NCI-H1092 treated with DMSO at 0.1 percent for 48 hours (cell line): Measurements from ENCODE around the gene DPM3.
"Not testable (repeated sequence)": the region's sequence is repeated elsewhere in the genome, so short reads cannot be mapped to it uniquely, and the experiment has no call there.

Source experiments
- DNase-seq: peaks from one replicate; lab custom pipeline; 2025; lab: John Stamatoyannopoulos, UW

The DPM3 gene

GRCh38 chr1:155139895-155140629 lies at the start of gene DPM3:
Gene DPM3 (minus strand): TSS chr1:155140531. CDS start chr1:155140240, 291 bp downstream.
- peak; percentile 70 for DNase-seq

- DNase-seq: not testable (repeated sequence)
These were observed 49.6 kb upstream of the DPM3 start for GRCh38 chr1:155189926-155190325.

GRCh38 chr1:155188268-155188667 lies 47.9 kb upstream of the DPM3 start:
- no peak for DNase-seq

- no peak for DNase-seq
These were observed 47.1 kb upstream of the DPM3 start for GRCh38 chr1:155187456-155187891.

- DNase-seq: no peak
These were observed 46.6 kb upstream of the DPM3 start for GRCh38 chr1:155186794-155187455.

- DNase-seq: no peak
These were observed 45.9 kb upstream of the DPM3 start for GRCh38 chr1:155186067-155186793.

- DNase-seq: no peak
These were observed 45.4 kb upstream of the DPM3 start for GRCh38 chr1:155185783-155186066.

- DNase-seq: no peak
These were observed 44.8 kb upstream of the DPM3 start for GRCh38 chr1:155184835-155185782.

GRCh38 chr1:155184351-155184811 lies 44.0 kb upstream of the DPM3 start:
- no peak for DNase-seq

GRCh38 chr1:155183775-155184221 lies 43.5 kb upstream of the DPM3 start:
- no peak for DNase-seq

GRCh38 chr1:155182052-155182550 lies 41.8 kb upstream of the DPM3 start:
- no peak for DNase-seq

GRCh38 chr1:155181371-155182051 lies 41.2 kb upstream of the DPM3 start:
- DNase-seq: no peak

GRCh38 chr1:155179112-155180031 lies 39.0 kb upstream of the DPM3 start:
- no peak for DNase-seq

GRCh38 chr1:155178441-155179111 lies 38.2 kb upstream of the DPM3 start:
- no peak for DNase-seq

- no peak for DNase-seq
These were observed 37.6 kb upstream of the DPM3 start for GRCh38 chr1:155177918-155178281.

- DNase-seq: no peak
These were observed 37.0 kb upstream of the DPM3 start for GRCh38 chr1:155177192-155177917.

- peak; percentile 75 for DNase-seq
These were observed 36.3 kb upstream of the DPM3 start for GRCh38 chr1:155176544-155177071.

- DNase-seq: no peak
These were observed 35.6 kb upstream of the DPM3 start for GRCh38 chr1:155175927-155176371.
